ENCODE data around the gene ENDOV. TPM values are rescaled to one million over a fixed set of nuclear protein-coding genes. Genes with fewer than 3 reads are reported as not detected.

The ENDOV gene
- total RNA-seq, 2 donors from 2014 or later: 27.3 to 46.7 TPM

- H3K4me1 ChIP-seq (ENCODE audit: control insufficient read depth in 1 of 2, low read depth in 2 of 2): peaks cover 43 to 49% of the 10 kb centered on the region in 2 donors
- H3K36me3 ChIP-seq: no peaks in the 10 kb centered on the region
- no peak for TF ChIP-seq CTCF (IDR thresholded peaks at IDR 0.05)
- ATAC-seq (ENCODE audit: insufficient number of reproducible peaks, low FRiP score, low read depth): no peak
- no peaks in the 10 kb centered on the region for H3K9me3 ChIP-seq
- peak overlapping the region; percentile 61 for H3K4me3 ChIP-seq
- H3K27me3 ChIP-seq (replicated peaks; ENCODE audit: insufficient read depth): peaks cover 35% of the 10 kb centered on the region
- no peak overlapping the region for H3K27ac ChIP-seq
- DNase-seq (ENCODE audit: low spot score): no peak
Measured at GRCh38 chr17:80474961-80475909, 60.3 kb downstream of the ENDOV start.

GRCh38 chr17:80475910-80476876 is 61.2 kb downstream of the ENDOV start, which contains the start of gene NPTX1:
Gene NPTX1 (minus strand): TSS chr17:80476607. CDS start chr17:80476446, 161 bp downstream.
- Histone ChIP-seq H3K4me1 (ENCODE audit: control insufficient read depth in 1 of 2, low read depth in 2 of 2) (peaks cover 43 to 49% of the 10 kb centered on the region in 2 donors), H3K36me3 (no peaks in the 10 kb centered on the region), H3K27ac (no peak within 1 kb of the TSS), H3K4me3 (peak within 1 kb of the TSS; percentile 61), H3K27me3 (replicated peaks; ENCODE audit: insufficient read depth) (peaks cover 44% of the 10 kb centered on the region), H3K9me3 (no peaks in the 10 kb centered on the region)
- no peak for TF ChIP-seq CTCF (IDR thresholded peaks at IDR 0.05)
- DNase-seq (ENCODE audit: low spot score): no peak
- no peak for ATAC-seq (ENCODE audit: insufficient number of reproducible peaks, low FRiP score, low read depth)

- no peak for ATAC-seq (ENCODE audit: insufficient number of reproducible peaks, low FRiP score, low read depth)
- no peak for DNase-seq (ENCODE audit: low spot score)
- Histone ChIP-seq H3K4me1 (ENCODE audit: control insufficient read depth in 1 of 2, low read depth in 2 of 2) (peaks cover 43 to 49% of the 10 kb centered on the region in 2 donors), H3K36me3 (no peaks in the 10 kb centered on the region), H3K27me3 (replicated peaks; ENCODE audit: insufficient read depth) (peaks cover 51% of the 10 kb centered on the region), H3K9me3 (no peaks in the 10 kb centered on the region), H3K4me3 (peak overlapping the region; percentile 61), H3K27ac (no peak overlapping the region)
- no peak for TF ChIP-seq CTCF (IDR thresholded peaks at IDR 0.05)
Measured at GRCh38 chr17:80476877-80477646, 62.1 kb downstream of the ENDOV start.

GRCh38 chr17:80477647-80478478 is 62.9 kb downstream of the ENDOV start:
- peak; percentile 14 for TF ChIP-seq CTCF (IDR thresholded peaks at IDR 0.05)
- ATAC-seq (ENCODE audit: insufficient number of reproducible peaks, low FRiP score, low read depth) (no peak), DNase-seq (ENCODE audit: low spot score) (no peak)
- Histone ChIP-seq H3K4me3 (peak overlapping the region; percentile 61), H3K9me3 (no peaks in the 10 kb centered on the region), H3K27me3 (replicated peaks; ENCODE audit: insufficient read depth) (peaks cover 56% of the 10 kb centered on the region), H3K4me1 (ENCODE audit: control insufficient read depth in 1 of 2, low read depth in 2 of 2) (peaks cover 43 to 49% of the 10 kb centered on the region in 2 donors), H3K27ac (no peak overlapping the region), H3K36me3 (no peaks in the 10 kb centered on the region)

Measured in thoracic aorta (tissue), 2 donors.